ENCODE measurements around the gene ANKDD1B.

ANKDD1B gene

GRCh38 chr5:75660678-75661465, 49.6 kb downstream of the ANKDD1B start:
- FAIRE-seq (no peak), DNase-seq (ENCODE audit: insufficient read length, low spot score) (no peak)
- TF ChIP-seq POLR2A (IDR thresholded peaks at IDR 0.05; ENCODE audit: low read depth, low read length) = no peak

- no peak for TF ChIP-seq POLR2A (IDR thresholded peaks at IDR 0.05; ENCODE audit: low read depth, low read length)
- DNase-seq (ENCODE audit: insufficient read length, low spot score) (no peak), FAIRE-seq (no peak)
These were observed 50.8 kb downstream of the ANKDD1B start for GRCh38 chr5:75662061-75662460.

- TF ChIP-seq POLR2A (IDR thresholded peaks at IDR 0.05; ENCODE audit: low read depth, low read length) = no peak
- DNase-seq (ENCODE audit: insufficient read length, low spot score) = no peak
- no peak for FAIRE-seq
These were observed 52.5 kb downstream of the ANKDD1B start for GRCh38 chr5:75663579-75664284.

- no peak for TF ChIP-seq POLR2A (IDR thresholded peaks at IDR 0.05; ENCODE audit: low read depth, low read length)
- DNase-seq (ENCODE audit: insufficient read length, low spot score) (no peak), FAIRE-seq (no peak)
These were observed 53.7 kb downstream of the ANKDD1B start for GRCh38 chr5:75664979-75665378.

- no peak for TF ChIP-seq POLR2A (IDR thresholded peaks at IDR 0.05; ENCODE audit: low read depth, low read length)
- DNase-seq (ENCODE audit: insufficient read length, low spot score) (no peak), FAIRE-seq (no peak)
These were observed 55.5 kb downstream of the ANKDD1B start for GRCh38 chr5:75666801-75667200.

GRCh38 chr5:75667586-75667985, 56.3 kb downstream of the ANKDD1B start:
- no peak for TF ChIP-seq POLR2A (IDR thresholded peaks at IDR 0.05; ENCODE audit: low read depth, low read length)
- FAIRE-seq (no peak), DNase-seq (ENCODE audit: insufficient read length, low spot score) (no peak)

GRCh38 chr5:75668445-75668844, 57.2 kb downstream of the ANKDD1B start:
- DNase-seq (ENCODE audit: insufficient read length, low spot score) = no peak

GRCh38 chr5:75668977-75669689, 57.9 kb downstream of the ANKDD1B start:
- DNase-seq (ENCODE audit: insufficient read length, low spot score) (peak; percentile 33), FAIRE-seq (peak; percentile 95)
- TF ChIP-seq POLR2A (IDR thresholded peaks at IDR 0.05; ENCODE audit: low read depth, low read length) = no peak

More at GRCh38 chr5:75668445-75668844, 57.2 kb downstream of the ANKDD1B start:
- TF ChIP-seq POLR2A (IDR thresholded peaks at IDR 0.05; ENCODE audit: low read depth, low read length) = no peak
- FAIRE-seq = no peak

GRCh38 chr5:75670577-75670976, 59.3 kb downstream of the ANKDD1B start:
- FAIRE-seq (no peak), DNase-seq (ENCODE audit: insufficient read length, low spot score) (no peak)
- no peak for TF ChIP-seq POLR2A (IDR thresholded peaks at IDR 0.05; ENCODE audit: low read depth, low read length)

- FAIRE-seq (no peak), DNase-seq (ENCODE audit: insufficient read length, low spot score) (no peak)
- no peak for TF ChIP-seq POLR2A (IDR thresholded peaks at IDR 0.05; ENCODE audit: low read depth, low read length)
These were observed 60.3 kb downstream of the ANKDD1B start for GRCh38 chr5:75671506-75671905.

GRCh38 chr5:75672616-75673015, 61.4 kb downstream of the ANKDD1B start:
- FAIRE-seq (no peak), DNase-seq (ENCODE audit: insufficient read length, low spot score) (no peak)
- no peak for TF ChIP-seq POLR2A (IDR thresholded peaks at IDR 0.05; ENCODE audit: low read depth, low read length)

- DNase-seq (ENCODE audit: insufficient read length, low spot score) = no peak
- peak; percentile 20 for FAIRE-seq
- TF ChIP-seq POLR2A (IDR thresholded peaks at IDR 0.05; ENCODE audit: low read depth, low read length) = no peak
These were observed 64.5 kb downstream of the ANKDD1B start for GRCh38 chr5:75675783-75676182.

- TF ChIP-seq POLR2A (IDR thresholded peaks at IDR 0.05; ENCODE audit: low read depth, low read length) = no peak
- no peak for DNase-seq (ENCODE audit: insufficient read length, low spot score)
- no peak for FAIRE-seq
These were observed 66.4 kb downstream of the ANKDD1B start for GRCh38 chr5:75677607-75678006.

GRCh38 chr5:75678155-75678554, 66.9 kb downstream of the ANKDD1B start:
- FAIRE-seq (no peak), DNase-seq (ENCODE audit: insufficient read length, low spot score) (no peak)
- no peak for TF ChIP-seq POLR2A (IDR thresholded peaks at IDR 0.05; ENCODE audit: low read depth, low read length)

Measured in H54 (cell line).